Epithelial cell of esophagus (primary cell): ENCODE data around the gene ETV2.

Experiments used
- DNase-seq: peaks from one replicate; pipeline ENCODE4 v3.0.0; 2010; ENCODE audit warnings: low read depth
- H3K4me3 ChIP-seq: 2 replicates; pipeline ENCODE4 v1.5.1; 2011; ENCODE audit warnings: mild to moderate bottlenecking, low read length, control low read depth
- TF ChIP-seq, protein P1 (sequence below): IDR thresholded peaks from 2 replicates; pipeline ENCODE4 v1.5.1; 2011; ENCODE audit warnings: low read depth, mild to moderate bottlenecking, low read length, control low read depth, inconsistent platforms; ENCODE audit not compliant: insufficient read depth; ENCODE audit errors: missing control alignments

Gene ETV2

GRCh38 chr19:35607661-35608060 is 33.9 kb upstream of the ETV2 start:
- no peak overlapping the region for H3K4me3 ChIP-seq
- no peak for DNase-seq
- TF ChIP-seq, protein P1, sequence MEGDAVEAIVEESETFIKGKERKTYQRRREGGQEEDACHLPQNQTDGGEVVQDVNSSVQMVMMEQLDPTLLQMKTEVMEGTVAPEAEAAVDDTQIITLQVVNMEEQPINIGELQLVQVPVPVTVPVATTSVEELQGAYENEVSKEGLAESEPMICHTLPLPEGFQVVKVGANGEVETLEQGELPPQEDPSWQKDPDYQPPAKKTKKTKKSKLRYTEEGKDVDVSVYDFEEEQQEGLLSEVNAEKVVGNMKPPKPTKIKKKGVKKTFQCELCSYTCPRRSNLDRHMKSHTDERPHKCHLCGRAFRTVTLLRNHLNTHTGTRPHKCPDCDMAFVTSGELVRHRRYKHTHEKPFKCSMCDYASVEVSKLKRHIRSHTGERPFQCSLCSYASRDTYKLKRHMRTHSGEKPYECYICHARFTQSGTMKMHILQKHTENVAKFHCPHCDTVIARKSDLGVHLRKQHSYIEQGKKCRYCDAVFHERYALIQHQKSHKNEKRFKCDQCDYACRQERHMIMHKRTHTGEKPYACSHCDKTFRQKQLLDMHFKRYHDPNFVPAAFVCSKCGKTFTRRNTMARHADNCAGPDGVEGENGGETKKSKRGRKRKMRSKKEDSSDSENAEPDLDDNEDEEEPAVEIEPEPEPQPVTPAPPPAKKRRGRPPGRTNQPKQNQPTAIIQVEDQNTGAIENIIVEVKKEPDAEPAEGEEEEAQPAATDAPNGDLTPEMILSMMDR, result no peak

- H3K4me3 ChIP-seq, result no peak overlapping the region
- TF ChIP-seq, protein P1, result no peak
- DNase-seq, result no peak
Measured at GRCh38 chr19:35608251-35608650, 33.3 kb upstream of the ETV2 start.

DNA sequence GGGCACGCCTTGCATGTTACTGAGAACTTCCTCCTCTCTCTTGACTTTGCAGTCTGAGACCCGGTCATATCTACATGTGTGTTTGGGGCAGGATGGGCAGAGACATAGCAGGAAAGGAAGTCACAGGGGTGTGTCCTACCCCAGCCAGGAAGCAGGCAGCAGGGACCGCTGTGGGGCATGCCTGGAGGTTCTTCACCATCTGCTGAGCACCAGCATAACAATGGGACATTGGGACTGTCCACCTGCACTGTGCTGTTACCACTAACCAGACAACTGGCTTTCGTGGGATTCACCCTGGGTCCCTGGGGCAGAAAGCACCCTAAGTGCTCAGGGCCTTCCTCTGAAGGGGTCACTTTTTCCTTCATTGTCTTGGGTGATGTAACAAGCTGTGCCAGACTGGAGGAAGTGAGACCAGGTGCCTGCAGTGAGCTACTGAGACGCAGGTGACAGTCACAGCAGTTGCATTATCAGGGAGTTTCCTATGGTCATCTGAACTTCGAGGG is 31.6 kb upstream of the ETV2 start:
- TF ChIP-seq, protein P1, result no peak
- no peak for DNase-seq
- H3K4me3 ChIP-seq, result no peak overlapping the region

GRCh38 chr19:35612224-35612558 is 29.4 kb upstream of the ETV2 start:
- DNase-seq, result no peak
- peak overlapping the region; percentile 99 for H3K4me3 ChIP-seq
- TF ChIP-seq, protein P1, result no peak

- peak within 1 kb of the TSS; percentile 99 for H3K4me3 ChIP-seq
- TF ChIP-seq, protein P1, result no peak
- peak; percentile 94 for DNase-seq
Measured at GRCh38 chr19:35612559-35613321, 28.8 kb upstream of the ETV2 start, which contains the start of gene HAUS5. HAUS5 (plus strand) TSS chr19:35612735; CDS start chr19:35612795, 60 bp downstream.

DNA sequence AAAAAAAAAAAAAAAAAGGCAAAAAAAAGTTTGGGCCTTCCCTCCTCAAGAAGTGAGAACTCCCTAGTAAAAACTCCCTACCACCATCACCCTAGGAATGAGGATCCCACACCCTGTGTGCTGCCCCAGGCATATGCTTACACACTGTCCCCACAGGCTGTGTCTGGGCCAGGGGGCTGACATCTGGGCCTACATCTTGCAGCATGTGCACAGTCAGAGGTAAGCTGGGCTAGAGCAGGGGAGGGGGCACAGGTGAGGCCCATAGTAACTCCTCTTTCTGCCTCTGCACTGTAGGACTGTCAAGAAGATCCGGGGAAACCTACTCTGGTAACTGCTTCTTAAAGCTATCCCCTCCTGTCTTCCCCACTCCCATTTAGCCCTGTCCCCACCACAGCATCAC is 28.0 kb upstream of the ETV2 start:
- TF ChIP-seq, protein P1, result no peak
- no peak overlapping the region for H3K4me3 ChIP-seq
- DNase-seq, result no peak

GRCh38 chr19:35615036-35615435 is 26.5 kb upstream of the ETV2 start:
- TF ChIP-seq, protein P1, result no peak
- no peak for DNase-seq
- H3K4me3 ChIP-seq, result no peak overlapping the region
